HEK293 (cell line): Measurements from ENCODE around the gene FAM200B.

Source experiments
- KLF1 ChIP-seq: fragments of 450-650 bp; formaldehyde crosslinking; IDR thresholded peaks from 2 replicates; pipeline ENCODE4 v1.5.1; 2016; ENCODE audit warnings: missing biosample characterization, missing genetic modification characterization
- RBAK ChIP-seq: fragments of 450-650 bp; formaldehyde crosslinking; IDR thresholded peaks from 2 replicates; pipeline ENCODE4 v1.5.1; 2016; ENCODE audit warnings: missing biosample characterization, missing genetic modification characterization
- REST ChIP-seq: fragments of 450-650 bp; formaldehyde crosslinking; IDR thresholded peaks from 2 replicates; pipeline ENCODE4 v1.5.1; 2016; ENCODE audit warnings: missing biosample characterization, missing genetic modification characterization
- ZBTB21 ChIP-seq: fragments of 450-650 bp; formaldehyde crosslinking; IDR thresholded peaks from 2 replicates; pipeline ENCODE4 v1.5.1; 2017; ENCODE audit warnings: missing biosample characterization, missing genetic modification characterization
- ZBTB6 ChIP-seq: fragments of 450-650 bp; formaldehyde crosslinking; IDR thresholded peaks from 2 replicates; pipeline ENCODE4 v1.5.1; 2017; ENCODE audit warnings: missing biosample characterization, missing genetic modification characterization
- ZBTB7A ChIP-seq: fragments of 450-650 bp; formaldehyde crosslinking; IDR thresholded peaks from 2 replicates; pipeline ENCODE4 v1.5.1; 2016; ENCODE audit warnings: low read depth, missing biosample characterization, missing genetic modification characterization
- ZNF121 ChIP-seq: fragments of 450-650 bp; formaldehyde crosslinking; IDR thresholded peaks from 2 replicates; pipeline ENCODE4 v1.5.1; 2016; ENCODE audit warnings: missing biosample characterization, missing genetic modification characterization
- ZNF354C ChIP-seq: fragments of 450-650 bp; formaldehyde crosslinking; IDR thresholded peaks from 2 replicates; pipeline ENCODE4 v1.5.1; 2016; ENCODE audit warnings: missing biosample characterization, missing genetic modification characterization, low read depth, borderline replicate concordance
- ZNF501 ChIP-seq: fragments of 450-650 bp; formaldehyde crosslinking; IDR thresholded peaks from 2 replicates; pipeline ENCODE4 v1.5.1; 2016; ENCODE audit warnings: missing biosample characterization, missing genetic modification characterization
- ZNF513 ChIP-seq: fragments of 450-650 bp; IDR thresholded peaks from 2 replicates; pipeline ENCODE4 v1.5.1; 2018; ENCODE audit warnings: missing biosample characterization, missing genetic modification characterization
- ZNF560 ChIP-seq: fragments of 450-650 bp; formaldehyde crosslinking; IDR thresholded peaks from 2 replicates; pipeline ENCODE4 v1.5.1; 2017; ENCODE audit warnings: missing biosample characterization, missing genetic modification characterization, borderline replicate concordance
- ZNF704 ChIP-seq: fragments of 450-650 bp; formaldehyde crosslinking; IDR thresholded peaks from 2 replicates; pipeline ENCODE4 v1.5.1; 2016; ENCODE audit warnings: missing biosample characterization, missing genetic modification characterization
- TF ChIP-seq, protein P1 (sequence below): fragments of 450-650 bp; formaldehyde crosslinking; IDR thresholded peaks from 2 replicates; pipeline ENCODE4 v1.5.1; 2016; ENCODE audit warnings: missing biosample characterization, missing genetic modification characterization

DNA sequence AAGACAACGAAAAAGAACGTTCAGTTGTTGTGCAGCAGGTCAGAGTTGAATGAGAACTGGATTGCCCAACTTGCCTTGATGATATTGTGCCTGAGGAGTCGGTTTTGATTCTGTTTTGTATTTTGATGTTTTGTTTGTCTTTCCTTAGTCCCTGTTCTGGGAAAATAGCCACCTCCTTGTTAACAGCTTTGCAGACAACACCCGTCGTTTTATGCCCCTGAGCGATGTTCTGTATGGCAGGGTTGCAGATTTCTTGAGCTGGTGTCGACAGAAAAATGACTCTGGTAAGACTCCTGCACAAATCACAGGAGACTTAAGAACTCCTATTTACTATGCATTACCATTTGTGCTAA is 25.7 kb downstream of the FAM200B start:
- TF ChIP-seq, protein P1, sequence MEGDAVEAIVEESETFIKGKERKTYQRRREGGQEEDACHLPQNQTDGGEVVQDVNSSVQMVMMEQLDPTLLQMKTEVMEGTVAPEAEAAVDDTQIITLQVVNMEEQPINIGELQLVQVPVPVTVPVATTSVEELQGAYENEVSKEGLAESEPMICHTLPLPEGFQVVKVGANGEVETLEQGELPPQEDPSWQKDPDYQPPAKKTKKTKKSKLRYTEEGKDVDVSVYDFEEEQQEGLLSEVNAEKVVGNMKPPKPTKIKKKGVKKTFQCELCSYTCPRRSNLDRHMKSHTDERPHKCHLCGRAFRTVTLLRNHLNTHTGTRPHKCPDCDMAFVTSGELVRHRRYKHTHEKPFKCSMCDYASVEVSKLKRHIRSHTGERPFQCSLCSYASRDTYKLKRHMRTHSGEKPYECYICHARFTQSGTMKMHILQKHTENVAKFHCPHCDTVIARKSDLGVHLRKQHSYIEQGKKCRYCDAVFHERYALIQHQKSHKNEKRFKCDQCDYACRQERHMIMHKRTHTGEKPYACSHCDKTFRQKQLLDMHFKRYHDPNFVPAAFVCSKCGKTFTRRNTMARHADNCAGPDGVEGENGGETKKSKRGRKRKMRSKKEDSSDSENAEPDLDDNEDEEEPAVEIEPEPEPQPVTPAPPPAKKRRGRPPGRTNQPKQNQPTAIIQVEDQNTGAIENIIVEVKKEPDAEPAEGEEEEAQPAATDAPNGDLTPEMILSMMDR (tag by site-specific recombination) = no peak
- TF ChIP-seq KLF1 (tag by site-specific recombination) (no peak), ZNF121 (tag by site-specific recombination) (no peak), ZNF704 (no peak), REST (tag by site-specific recombination) (no peak), RBAK (tag by site-specific recombination) (no peak), ZNF501 (no peak), ZBTB6 (tag by site-specific recombination) (no peak), ZBTB7A (tag by site-specific recombination) (no peak), ZNF560 (no peak), ZNF354C (tag by site-specific recombination) (no peak), ZBTB21 (tag by site-specific recombination) (no peak), ZNF513 (tag by site-specific recombination) (no peak)
